Heart right ventricle (tissue), 16 donors: ENCODE results near the gene LCE4A. TPM values are rescaled to one million over a fixed set of nuclear protein-coding genes. Genes with fewer than 3 reads are reported as not detected.

Experiments
- ATAC-seq, 8 donors: fragments of 200-7000 bp; cut with Tn5 transposase; one replicate each; pipeline ENCODE4 v1.9.1; 2020; ENCODE audit warnings: mild to moderate bottlenecking in 8 of 8, moderate library complexity in 8 of 8, moderate number of reproducible peaks in 1 of 8
- DNase-seq, 2 donors: peaks; one replicate each; pipeline ENCODE4 v3.0.0-alpha.2; 2020
- H3K27ac ChIP-seq, 10 donors: fragments of 200-600 bp; sonication (generic) in 2 of 10; one replicate each; pipeline versions ENCODE4 v1.5.0 to v1.8.0; 2020 to 2022; ENCODE audit warnings: mild to moderate bottlenecking in 3 of 10
- H3K27me3 ChIP-seq, 7 donors: fragments of 200-600 bp; one replicate each; pipeline ENCODE4 v1.8.0; 2021 to 2022; ENCODE audit warnings: mild to moderate bottlenecking in 2 of 7
- H3K36me3 ChIP-seq, 9 donors: fragments of 200-600 bp; sonication (generic) in 1 of 9; one replicate each; pipeline versions ENCODE4 v1.5.0 to v1.8.0; 2020 to 2022; ENCODE audit warnings: mild to moderate bottlenecking in 2 of 9
- H3K4me1 ChIP-seq, 9 donors: fragments of 200-600 bp; sonication (generic) in 1 of 9; one replicate each; pipeline versions ENCODE4 v1.5.0 to v1.8.0; 2020 to 2022; ENCODE audit warnings: mild to moderate bottlenecking in 4 of 9
- H3K4me3 ChIP-seq, 10 donors: fragments of 200-600 bp; sonication (generic) in 2 of 10; one replicate each; pipeline versions ENCODE4 v1.5.0 to v1.8.0; 2020 to 2022; ENCODE audit warnings: mild to moderate bottlenecking in 7 of 10, moderate library complexity in 2 of 10
- H3K9me3 ChIP-seq, 11 donors: fragments of 200-600 bp in 10 of 11; sonication (generic) in 2 of 11; one replicate each; pipeline versions ENCODE4 v1.5.0 to v1.8.0; 2013 to 2022; ENCODE audit warnings: mild to moderate bottlenecking in 2 of 11, control low read depth in 1 of 11, moderate library complexity in 1 of 11
- CTCF ChIP-seq, 9 donors: fragments of 200-600 bp; sonication (generic) in 2 of 9; IDR thresholded peaks; one replicate each; pipeline versions ENCODE4 v1.5.0 to v1.8.0; 2021 to 2022; ENCODE audit warnings: antibody characterized with exemption in 9 of 9, mild to moderate bottlenecking in 5 of 9, moderate library complexity in 1 of 9
- WGBS, 2 donors: extraction: QIAGEN DNeasy Blood & Tissue Kit; methylation state at CpG; one replicate each; pipeline ENCODE4 v1.1.7; 2013; ENCODE audit warnings: inconsistent platforms in 1 of 2; 5-methylcytosine and 5-hydroxymethylcytosine counted together
- intact Hi-C, 10 donors: fragments of 100-400 bp; cut with DNase I; formaldehyde crosslinking; loops; one replicate each; pipeline versions ENCODE4 v1.11.1 to v1.14.2; 2022
- polyA plus RNA-seq, 2 donors: library from polyadenylated mRNA; stranded (reverse); fragments of 200-250 nt; gene quantifications; one replicate each; pipeline ENCODE4 v1.2.3, GENCODE V29; 2013
- total RNA-seq, 10 donors: library from RNA; stranded (reverse); fragmentation: NEBNext Ultra II Directional in 3 of 10; extraction: Animal tissue kit (Norgen Biotek cat#: 25700) in 3 of 10; gene quantifications; one replicate each; pipeline versions ENCODE4 v1.2.1 to v1.2.4, GENCODE V29; 2021 to 2023
- donor health status: Arrhythmogenic right ventricular cardiomyopathy.
- donor health status: ischemic (EF 13 %, LVEDD 7.1; RV severe dilation, severe dysfunction).
- donor health status: healthy with polysubstance abuse.
- donor health status: DM: no; HTN: yes; CAD: no.
- donor health status: DM: no; HTN: no; CAD: no.
- donor health status: ischemic (EF 25% LVEDD 6.9; RV normal size, moderate dysfunction).
- donor health status: ischemic (EF 25% LVEDD 5.7; RV mildly dilated, moderate dysfunction).
- donor health status: healthy.
- donor health status: DM: yes; HTN: yes; CAD: no.
- donor health status: Ischemic cardiomyopathy.
- donor health status: ischemic (EF 35%, LVEDD 5.7; RV mildly dilated, moderate dysfunction).
- donor health status: nonischemic (EF 11% LVEDD 7.7; RV severe dilation, severe dysfunction).
- donor health status: DM: yes; HTN: yes; CAD: no.
- donor health status: PGD.
- donor health status: ischemic (EF 29% LVEDD 5.4; RV normal size, mild dysfunction).
- donor health status: nonischemic (EF 23%, LVEDD 6.1; RV moderate dilation, normal function).

Gene LCE4A
- total and polyA plus RNA-seq, 12 donors = not detected

- H3K27me3 ChIP-seq = no peaks in the 10 kb centered on the region
- DNase-seq (no peak), ATAC-seq (no peak)
- no peaks in the 10 kb centered on the region for H3K36me3 ChIP-seq
- intact Hi-C loops = no loop called here
- no peak within 1 kb of the TSS for H3K4me3 ChIP-seq
- H3K9me3 ChIP-seq = peaks cover 0 to 7% (median 0%) of the 10 kb centered on the region in 11 donors
- no peak within 1 kb of the TSS for H3K27ac ChIP-seq
- no peaks in the 10 kb centered on the region for H3K4me1 ChIP-seq
- WGBS, 2 donors = 48 to 49% methylated on average over 4 of the region's 4 CpGs
- TF ChIP-seq CTCF (IDR thresholded peaks at IDR 0.05) = no peak
Measured at GRCh38 chr1:152697701-152698600, 10.0 kb upstream of the LCE4A start, which contains the start of gene LCE2A. TSS of gene LCE2A (plus strand) at chr1:152698345. CDS start at chr1:152698902, 557 bp downstream.

- ATAC-seq (no peak), DNase-seq (no peak)
- no peak for TF ChIP-seq CTCF (IDR thresholded peaks at IDR 0.05)
- H3K9me3 ChIP-seq = peaks cover 0 to 8% (median 0%) of the 10 kb centered on the region in 11 donors
- no peaks in the 10 kb centered on the region for H3K27me3 ChIP-seq
- WGBS, 2 donors = 70 to 83% methylated on average over 4 of the region's 4 CpGs
- no peaks in the 10 kb centered on the region for H3K4me1 ChIP-seq
- no peak overlapping the region for H3K27ac ChIP-seq
- H3K36me3 ChIP-seq = no peaks in the 10 kb centered on the region
- intact Hi-C loops = no loop called here
- no peak overlapping the region for H3K4me3 ChIP-seq
Measured at GRCh38 chr1:152699746-152700145, 8.2 kb upstream of the LCE4A start.

- DNase-seq (no peak), ATAC-seq (no peak)
- no peak overlapping the region for H3K4me3 ChIP-seq
- no peak for TF ChIP-seq CTCF (IDR thresholded peaks at IDR 0.05)
- H3K9me3 ChIP-seq = peaks cover 0 to 15% (median 0%) of the 10 kb centered on the region in 11 donors
- no peak overlapping the region for H3K27ac ChIP-seq
- intact Hi-C loops = no loop called here
- H3K36me3 ChIP-seq = no peaks in the 10 kb centered on the region
- no peaks in the 10 kb centered on the region for H3K4me1 ChIP-seq
- H3K27me3 ChIP-seq = peaks cover 0 to 7% (median 0%) of the 10 kb centered on the region in 7 donors
Measured at GRCh38 chr1:152718238-152718637, 10.3 kb downstream of the LCE4A start.

- no peaks in the 10 kb centered on the region for H3K4me1 ChIP-seq
- intact Hi-C loops = no loop called here
- no peak overlapping the region for H3K4me3 ChIP-seq
- H3K36me3 ChIP-seq = no peaks in the 10 kb centered on the region
- no peak overlapping the region for H3K27ac ChIP-seq
- H3K27me3 ChIP-seq = peaks cover 0 to 11% (median under 1%) of the 10 kb centered on the region in 7 donors
- ATAC-seq (no peak), DNase-seq (no peak)
- no peaks in the 10 kb centered on the region for H3K9me3 ChIP-seq
- no peak for TF ChIP-seq CTCF (IDR thresholded peaks at IDR 0.05)
Measured at GRCh38 chr1:152725261-152725660, 17.3 kb downstream of the LCE4A start.
